GM15510 (cell line): ENCODE data around the gene TRPV2.

Source experiments
- POLR2A ChIP-seq: IDR thresholded peaks from 3 replicates; pipeline ENCODE4 v1.6.1; 2011; ENCODE audit warnings: borderline replicate concordance; ENCODE audit not compliant: insufficient read length; ENCODE audit errors: extremely low read depth

The TRPV2 gene

GRCh38 chr17:16474012-16474725 is 58.8 kb downstream of the TRPV2 start:
- TF ChIP-seq POLR2A: no peak

- no peak for TF ChIP-seq POLR2A
These were observed 59.9 kb downstream of the TRPV2 start for GRCh38 chr17:16475179-16475704.

DNA sequence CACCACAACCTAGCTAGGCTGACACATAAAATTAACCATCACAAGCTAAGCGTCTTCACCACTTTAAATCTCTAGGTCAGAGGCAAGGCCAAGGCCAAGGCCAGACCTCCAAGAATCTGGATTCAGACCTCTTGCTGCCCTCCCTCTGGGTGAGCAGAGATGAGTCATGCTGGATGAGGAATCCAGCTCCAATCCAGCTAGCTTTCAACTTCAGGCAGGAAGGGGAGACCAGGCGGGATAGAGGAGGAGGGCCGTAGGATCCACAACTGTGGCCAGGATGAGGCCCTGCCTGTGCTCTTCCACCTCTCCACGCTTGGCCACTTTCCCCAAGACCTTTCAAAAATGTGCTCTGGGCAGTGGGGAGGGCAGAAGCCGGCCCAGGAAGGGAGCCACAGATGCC is 61.9 kb downstream of the TRPV2 start:
- no peak for TF ChIP-seq POLR2A

GRCh38 chr17:16477666-16478065 is 62.3 kb downstream of the TRPV2 start:
- TF ChIP-seq POLR2A: no peak

- TF ChIP-seq POLR2A: no peak
These were observed 63.3 kb downstream of the TRPV2 start for GRCh38 chr17:16478649-16479048.

GRCh38 chr17:16479264-16479663 is 63.9 kb downstream of the TRPV2 start:
- no peak for TF ChIP-seq POLR2A

DNA sequence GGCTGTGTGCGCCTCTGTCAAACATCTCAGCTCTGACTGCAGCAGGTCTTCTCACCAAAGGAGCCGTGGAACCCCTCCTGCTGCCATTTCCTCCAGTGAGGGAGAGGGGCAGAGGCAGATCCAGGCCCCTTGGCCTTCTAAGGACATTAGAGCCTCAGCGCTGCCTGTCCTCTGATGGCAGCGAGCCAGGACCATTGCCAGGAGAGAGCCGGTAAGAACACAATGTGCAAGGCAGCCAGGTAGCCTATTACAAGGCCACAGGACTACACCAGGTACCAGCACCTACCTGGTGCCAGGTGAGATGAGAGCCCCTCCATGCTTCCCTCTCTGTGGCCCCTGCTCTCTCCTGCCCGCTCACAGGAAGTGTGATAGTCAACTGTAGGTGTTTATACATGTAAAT is 65.6 kb downstream of the TRPV2 start:
- no peak for TF ChIP-seq POLR2A

DNA sequence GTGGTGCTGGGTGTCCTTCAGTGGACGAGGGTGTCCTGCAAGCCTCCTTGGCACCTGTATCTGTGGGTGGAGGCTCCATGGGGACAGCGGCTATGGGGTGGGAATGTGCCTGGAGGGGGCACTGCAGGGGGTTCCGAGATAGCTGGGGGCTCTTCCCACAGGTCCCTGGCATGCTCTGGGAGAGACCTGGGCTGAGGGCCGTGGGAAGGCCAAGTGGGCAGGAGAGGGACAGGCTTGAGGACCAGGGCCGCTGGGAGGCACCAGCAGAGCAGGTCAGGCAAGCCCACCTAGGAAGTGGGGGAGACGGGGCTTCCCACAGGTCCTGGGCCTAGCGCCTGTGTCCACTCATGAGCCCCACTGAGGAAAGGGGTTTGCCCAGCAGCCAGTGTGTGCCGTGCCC is 66.9 kb downstream of the TRPV2 start:
- no peak for TF ChIP-seq POLR2A

- no peak for TF ChIP-seq POLR2A
These were observed 67.8 kb downstream of the TRPV2 start for GRCh38 chr17:16483021-16483645.

DNA sequence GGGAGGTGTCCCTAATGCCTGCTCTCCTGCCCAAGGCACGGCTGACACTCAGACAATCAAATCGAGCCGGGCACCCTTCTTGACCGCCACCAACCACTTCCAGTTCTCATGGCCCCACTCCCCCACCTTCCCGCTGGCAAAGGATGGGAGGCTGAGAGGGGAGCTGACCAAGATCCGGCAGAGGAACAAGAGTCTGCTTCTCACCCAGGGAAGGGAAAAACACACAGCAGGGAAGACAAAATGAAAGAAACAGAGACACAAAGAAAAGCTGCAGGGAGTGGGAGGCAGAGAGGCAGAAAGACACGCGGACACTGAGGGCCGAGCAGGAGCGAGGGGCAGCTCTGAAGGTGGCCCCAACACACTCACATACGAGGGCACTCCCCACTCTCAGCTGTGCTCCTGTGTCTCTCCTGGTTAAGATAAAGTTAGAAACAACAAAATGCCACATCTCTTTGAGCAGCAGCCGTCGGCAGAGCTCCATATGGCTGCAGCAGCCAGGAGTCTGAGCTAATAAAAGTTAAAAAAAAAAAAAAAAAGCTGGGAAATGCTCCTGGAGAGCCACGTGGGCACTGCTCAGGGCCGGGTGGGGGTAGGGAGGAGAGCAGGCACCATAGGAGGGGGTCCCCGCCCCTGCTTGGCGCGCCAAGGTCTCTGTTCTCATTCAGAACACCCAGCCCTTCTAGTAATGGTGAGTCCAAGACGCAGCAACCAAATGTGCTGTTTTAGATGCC is 69.2 kb downstream of the TRPV2 start:
- TF ChIP-seq POLR2A: no peak
